Measurements from ENCODE around the gene PIGH.

- TF ChIP-seq SUZ12 (IDR thresholded peaks at IDR 0.05; ENCODE audit: extremely low read depth, insufficient read depth, insufficient read length) (no peak), YY1 (IDR thresholded peaks at IDR 0.05; ENCODE audit: insufficient read depth, insufficient read length) (no peak)
Observed at GRCh38 chr14:67571275-67571990, 28.6 kb downstream of the PIGH start.

All from NT2/D1 (cell line).